IMR-90 (cell line): Measurements from ENCODE around the gene USP17L19. TPM values are rescaled to one million over a fixed set of nuclear protein-coding genes. Genes with fewer than 3 reads are reported as not detected.
"Not testable (repeated sequence)": the region's sequence is repeated elsewhere in the genome, so short reads cannot be mapped to it uniquely, and the experiment has no call there.

Experiments
- ATAC-seq: fragments of 200-7000 bp; cut with Tn5 transposase; 2 replicates; pipeline ENCODE4 v1.9.1; 2020; ENCODE audit warnings: low read depth, mild to moderate bottlenecking, moderate library complexity
- BruUV-seq: library from RNA; stranded (reverse); fragments of 400-500 nt; replicated peaks from 2 replicates; lab custom pipeline; 2021; lab: Mats Ljungman, UMichigan
- CTCF ChIA-PET: fragments of 300-600 bp; formaldehyde crosslinking; extraction: SDS; loops from one replicate; lab custom pipeline; 2021; ENCODE audit warnings: antibody characterized with exemption; lab: Yijun Ruan, JAX
- POLR2A ChIA-PET: fragments of 300-600 bp; sonication (Branson Sonifier 250); formaldehyde crosslinking; loops from one replicate; lab custom pipeline; 2022; ENCODE audit warnings: antibody characterized with exemption; ENCODE audit not compliant: unreplicated experiment; lab: Charles Lee
- DNase-seq: peaks from one replicate; pipeline ENCODE4 v3.0.0; 2013
- H2AFZ ChIP-seq: replicated peaks from 2 replicates; pipeline ENCODE3; 2013; ENCODE audit warnings: low read length, mild to moderate bottlenecking; ENCODE audit not compliant: poor library complexity
- H2AK5ac ChIP-seq: 2 replicates; pipeline ENCODE4 v1.6.1; 2013; ENCODE audit warnings: low read depth, low read length, inconsistent platforms
- H2AK9ac ChIP-seq: replicated peaks from 2 replicates; pipeline ENCODE3; 2013; ENCODE audit warnings: mild to moderate bottlenecking, low read depth, low read length, moderate library complexity; ENCODE audit not compliant: poor library complexity
- H2BK120ac ChIP-seq: 2 replicates; pipeline ENCODE4 v1.6.1; 2013; ENCODE audit warnings: low read depth, low read length, inconsistent platforms
- H2BK15ac ChIP-seq: 3 replicates; pipeline ENCODE4 v1.6.1; 2013; ENCODE audit warnings: low read depth, low read length, inconsistent platforms
- H2BK20ac ChIP-seq: 2 replicates; pipeline ENCODE4 v1.6.1; 2013; ENCODE audit warnings: low read depth, mild to moderate bottlenecking, inconsistent platforms, low read length, moderate library complexity
- H2BK5ac ChIP-seq: 2 replicates; pipeline ENCODE4 v1.6.1; 2013; ENCODE audit warnings: mild to moderate bottlenecking, low read depth, low read length, inconsistent platforms; ENCODE audit not compliant: poor library complexity, severe bottlenecking
- H3K14ac ChIP-seq: replicated peaks from 2 replicates; pipeline ENCODE4 v1.6.1; 2013; ENCODE audit warnings: low read depth, low read length, inconsistent platforms
- H3K18ac ChIP-seq: 2 replicates; pipeline ENCODE4 v1.6.1; 2013; ENCODE audit warnings: low read depth, low read length, control low read depth
- H3K23ac ChIP-seq: 2 replicates; pipeline ENCODE4 v1.6.1; 2013; ENCODE audit warnings: low read depth, low read length, inconsistent platforms
- H3K27ac ChIP-seq: 2 replicates; pipeline ENCODE4 v1.5.1; 2013; ENCODE audit warnings: mild to moderate bottlenecking, control low read depth, low read length; ENCODE audit not compliant: insufficient read depth
- H3K27me3 ChIP-seq: 2 replicates; pipeline ENCODE4 v1.6.1; 2013; ENCODE audit warnings: low read length; ENCODE audit not compliant: control insufficient read depth, insufficient read depth
- H3K36me3 ChIP-seq: 2 replicates; pipeline ENCODE4 v1.6.1; 2013; ENCODE audit warnings: low read length, mixed read lengths; ENCODE audit not compliant: control insufficient read depth, insufficient read depth
- H3K4ac ChIP-seq: 2 replicates; pipeline ENCODE4 v1.6.1; 2013; ENCODE audit warnings: low read depth, low read length, inconsistent platforms
- H3K4me1 ChIP-seq: 2 replicates; pipeline ENCODE4 v1.6.1; 2013; ENCODE audit warnings: low read length, mixed read lengths; ENCODE audit not compliant: control insufficient read depth, insufficient read depth
- H3K4me2 ChIP-seq: 2 replicates; pipeline ENCODE4 v1.6.1; 2013; ENCODE audit warnings: low read depth, mild to moderate bottlenecking, control low read depth, low read length, moderate library complexity
- H3K4me3 ChIP-seq: 2 replicates; pipeline ENCODE4 v1.5.1; 2013; ENCODE audit warnings: low read depth, mild to moderate bottlenecking, control low read depth, low read length, moderate library complexity; ENCODE audit not compliant: insufficient read depth
- H3K56ac ChIP-seq: 2 replicates; pipeline ENCODE4 v1.6.1; 2013; ENCODE audit warnings: low read length, inconsistent platforms; ENCODE audit not compliant: insufficient read depth; ENCODE audit errors: extremely low read depth
- H3K79me1 ChIP-seq, 2 experiments: 2 replicates each; pipeline ENCODE4 v1.6.1; 2013; ENCODE audit warnings: low read length in 2 of 2, inconsistent platforms in 1 of 2, low read depth in 1 of 2
- H3K9ac ChIP-seq: 2 replicates; pipeline ENCODE4 v1.6.1; 2013; ENCODE audit warnings: low read depth, low read length, control low read depth
- H3K9me1 ChIP-seq: 2 replicates; pipeline ENCODE4 v1.6.1; 2013; ENCODE audit warnings: low read length, inconsistent platforms; ENCODE audit not compliant: insufficient read depth
- H3K9me3 ChIP-seq: 2 replicates; pipeline ENCODE4 v1.6.1; 2013; ENCODE audit warnings: low read length; ENCODE audit not compliant: control insufficient read depth, insufficient read depth
- H4K20me1 ChIP-seq: 2 replicates; pipeline ENCODE4 v1.6.1; 2013; ENCODE audit warnings: low read length, inconsistent platforms; ENCODE audit not compliant: insufficient read depth
- H4K5ac ChIP-seq: 2 replicates; pipeline ENCODE4 v1.6.1; 2013; ENCODE audit warnings: mild to moderate bottlenecking, low read depth, low read length, control low read depth
- H4K8ac ChIP-seq, 2 experiments: 2 replicates each; pipeline ENCODE4 v1.6.1; 2013; ENCODE audit warnings: low read depth in 2 of 2, low read length in 2 of 2, control low read depth in 1 of 2, inconsistent platforms in 1 of 2
- H4K91ac ChIP-seq: 2 replicates; pipeline ENCODE4 v1.6.1; 2013; ENCODE audit warnings: low read depth, low read length, inconsistent platforms; ENCODE audit not compliant: insufficient read depth
- WGBS, 2 experiments: methylation state at CpG; one replicate each; pipeline versions ENCODE4 v1.1.5 to v1.1.7; 2013; ENCODE audit warnings: missing lambda C conversion rate in 2 of 2; ENCODE audit not compliant: insufficient read length in 1 of 2; ENCODE audit errors: extremely low coverage in 2 of 2; 5-methylcytosine and 5-hydroxymethylcytosine counted together
- dilution Hi-C: fragments of 300-500 bp; cut with HindIII; formaldehyde crosslinking; loops from one replicate; pipeline ENCODE4 v1.14.3; 2018; ENCODE audit warnings: low sequenced_read_pairs; ENCODE audit not compliant: unreplicated experiment
- in situ Hi-C: fragments of 300-500 bp; cut with MboI; formaldehyde crosslinking; loops from 3 replicates; pipeline ENCODE4 v1.14.3; 2019; ENCODE audit warnings: low sequenced_read_pairs, inconsistent platforms, mixed read lengths
- intact Hi-C: fragments of 100-400 bp; cut with micrococcal nuclease; formaldehyde crosslinking; loops from 2 replicates; pipeline ENCODE4 v1.10.0; 2022
- polyA plus RNA-seq, 3 experiments: library from polyadenylated mRNA; depleted of rRNA; stranded (reverse); fragments of >200 nt; gene quantifications; 2 replicates each; pipeline ENCODE4 v1.2.3, GENCODE V29; 2012; ENCODE audit warnings: low replicate concordance in 1 of 3
- total RNA-seq: library from RNA; depleted of rRNA; stranded (reverse); fragments of >200 nt; gene quantifications from 2 replicates; pipeline ENCODE4 v1.2.3, GENCODE V29; 2012

The USP17L19 gene
- total and polyA plus RNA-seq, 2 of the 4 experiments (the other 2 are of a cell fraction): not detected

- H2BK5ac ChIP-seq, H4K91ac ChIP-seq, BruUV-seq, H2BK20ac ChIP-seq, H2AK5ac ChIP-seq, H3K4me3 ChIP-seq, H3K36me3 ChIP-seq, H3K27ac ChIP-seq, H3K27me3 ChIP-seq, H3K4me1 ChIP-seq, H4K20me1 ChIP-seq, H2AK9ac ChIP-seq, H4K5ac ChIP-seq, H3K9ac ChIP-seq, H3K9me3 ChIP-seq, H3K23ac ChIP-seq, intact Hi-C loops, dilution Hi-C loops, H3K14ac ChIP-seq, H2BK15ac ChIP-seq, H2BK120ac ChIP-seq, in situ Hi-C loops, ATAC-seq, H3K79me1 ChIP-seq, H4K8ac ChIP-seq, H3K18ac ChIP-seq, H3K4me2 ChIP-seq, H3K4ac ChIP-seq, H2AFZ ChIP-seq, CTCF ChIA-PET, H3K9me1 ChIP-seq, POLR2A ChIA-PET, H3K56ac ChIP-seq: not testable (repeated sequence)
- WGBS, 2 experiments: 87% methylated on average over 4 of the region's 26 CpGs; no CpG with 5 or more reads in 1 of the 2 experiments
- DNase-seq: peak; percentile 11
Observed at GRCh38 chr4:9247953-9248680, 5.1 kb upstream of the USP17L19 start, which contains the start of gene USP17L18. Gene USP17L18, plus strand, starts transcription at chr4:9248630. Its CDS starts 0 bp downstream, at chr4:9248630.

- H4K5ac ChIP-seq, H3K9me1 ChIP-seq, H2BK120ac ChIP-seq, DNase-seq, H3K4ac ChIP-seq, H2BK20ac ChIP-seq, H3K9ac ChIP-seq, ATAC-seq, H3K27ac ChIP-seq, H3K4me3 ChIP-seq, CTCF ChIA-PET, in situ Hi-C loops, H2AK5ac ChIP-seq, intact Hi-C loops, H2BK5ac ChIP-seq, dilution Hi-C loops, H4K20me1 ChIP-seq, H3K56ac ChIP-seq, H3K36me3 ChIP-seq, H3K79me1 ChIP-seq, H2AFZ ChIP-seq, H3K9me3 ChIP-seq, BruUV-seq, H3K14ac ChIP-seq, H2BK15ac ChIP-seq, H4K8ac ChIP-seq, POLR2A ChIA-PET, H3K23ac ChIP-seq, H3K4me2 ChIP-seq, H4K91ac ChIP-seq, H3K18ac ChIP-seq, H2AK9ac ChIP-seq, H3K4me1 ChIP-seq, H3K27me3 ChIP-seq: not testable (repeated sequence)
- no CpG with 5 or more reads among the region's 15 CpGs for WGBS, 2 experiments
Observed at GRCh38 chr4:9257824-9258223, 4.6 kb downstream of the USP17L19 start, which contains the start of gene USP17L20. Gene USP17L20, plus strand, starts transcription at chr4:9258124. Its CDS starts 0 bp downstream, at chr4:9258124.
